OCI-LY3 (cell line): ENCODE measurements around the gene PCARE.

ENCODE experiments used
- CTCF ChIP-seq: fragments of 200-600, 300-600 bp; sonication (generic); IDR thresholded peaks from 2 replicates; pipeline ENCODE4 v1.5.1; 2014; ENCODE audit warnings: antibody characterized with exemption, low read length, low read depth
- EZH2phosphoT487 ChIP-seq: fragments of 200-600 bp; shearing (Covaris generic); IDR thresholded peaks from 2 replicates; pipeline ENCODE4 v1.6.1; 2018; ENCODE audit warnings: antibody characterized with exemption, mixed run types, low read depth

GRCh38 chr2:29114586-29114945 is 40.2 kb upstream of the PCARE start:
- TF ChIP-seq CTCF = no peak
- no peak for TF ChIP-seq EZH2phosphoT487
